NT2/D1 (cell line): ENCODE data around the gene TGFBR3.

Source experiments
- DNase-seq: peaks from one replicate; pipeline ENCODE4 v3.0.0-alpha.2; 2011; ENCODE audit warnings: low read depth, low spot score
- H3K27me3 ChIP-seq: 2 replicates; pipeline ENCODE4 v1.6.0; 2011; ENCODE audit warnings: mild to moderate bottlenecking; ENCODE audit not compliant: insufficient read length, insufficient read depth
- H3K36me3 ChIP-seq: 2 replicates; pipeline ENCODE4 v1.6.1; 2011; ENCODE audit warnings: mild to moderate bottlenecking, low read length, mixed read lengths; ENCODE audit not compliant: insufficient read depth, insufficient read length
- H3K4me1 ChIP-seq: 2 replicates; pipeline ENCODE4 v1.5.1; 2011; ENCODE audit not compliant: insufficient read depth, insufficient read length
- H3K4me3 ChIP-seq: 2 replicates; pipeline ENCODE4 v1.5.1; 2011; ENCODE audit warnings: low read depth; ENCODE audit not compliant: insufficient read length
- H3K9ac ChIP-seq: 2 replicates; pipeline ENCODE4 v1.6.0; 2011; ENCODE audit warnings: low read depth; ENCODE audit not compliant: insufficient read length
- H3K9me3 ChIP-seq: 2 replicates; pipeline ENCODE4 v1.5.1; 2011; ENCODE audit warnings: mild to moderate bottlenecking, low read length; ENCODE audit not compliant: insufficient read depth
- SUZ12 ChIP-seq: IDR thresholded peaks from 2 replicates; pipeline ENCODE4 v1.6.1; 2011; ENCODE audit not compliant: insufficient read length, insufficient read depth; ENCODE audit errors: extremely low read depth
- YY1 ChIP-seq: IDR thresholded peaks from 2 replicates; pipeline ENCODE4 v1.6.1; 2011; ENCODE audit not compliant: insufficient read length, insufficient read depth
- ZNF274 ChIP-seq: IDR thresholded peaks from 2 replicates; pipeline ENCODE4 v1.6.1; 2011; ENCODE audit warnings: mild to moderate bottlenecking, low read depth, low read length

TGFBR3 gene

GRCh38 chr1:91813813-91814212 lies 72.1 kb downstream of the TGFBR3 start:
- no peaks in the 10 kb centered on the region for H3K9me3 ChIP-seq

GRCh38 chr1:91811363-91812025 lies 74.5 kb downstream of the TGFBR3 start:
- TF ChIP-seq ZNF274 (no peak), YY1 (no peak), SUZ12 (no peak)
- H3K36me3 ChIP-seq = no peaks in the 10 kb centered on the region
- H3K9ac ChIP-seq = no peak overlapping the region
- no peak for DNase-seq
- H3K27me3 ChIP-seq = no peaks in the 10 kb centered on the region
- no peaks in the 10 kb centered on the region for H3K4me1 ChIP-seq
- no peaks in the 10 kb centered on the region for H3K9me3 ChIP-seq
- no peak overlapping the region for H3K4me3 ChIP-seq

More at GRCh38 chr1:91813813-91814212, 72.1 kb downstream of the TGFBR3 start:
- H3K9ac ChIP-seq = no peak overlapping the region
- DNase-seq = no peak
- H3K4me1 ChIP-seq = no peaks in the 10 kb centered on the region
- H3K36me3 ChIP-seq = no peaks in the 10 kb centered on the region
- H3K27me3 ChIP-seq = no peaks in the 10 kb centered on the region
- TF ChIP-seq SUZ12 (no peak), ZNF274 (no peak), YY1 (no peak)
- H3K4me3 ChIP-seq = no peak overlapping the region

- H3K4me1 ChIP-seq = no peaks in the 10 kb centered on the region
- H3K9ac ChIP-seq = no peak overlapping the region
- H3K27me3 ChIP-seq = no peaks in the 10 kb centered on the region
- H3K36me3 ChIP-seq = no peaks in the 10 kb centered on the region
- no peak for TF ChIP-seq SUZ12
- TF ChIP-seq YY1 = no peak
- TF ChIP-seq ZNF274 = no peak
- DNase-seq = no peak
- no peaks in the 10 kb centered on the region for H3K9me3 ChIP-seq
- H3K4me3 ChIP-seq = no peak overlapping the region
Observed at GRCh38 chr1:91809317-91809716, 76.6 kb downstream of the TGFBR3 start.

- TF ChIP-seq YY1 = no peak
- TF ChIP-seq ZNF274 = no peak
- no peak for TF ChIP-seq SUZ12
- Histone ChIP-seq H3K4me1 (no peaks in the 10 kb centered on the region), H3K9me3 (no peaks in the 10 kb centered on the region), H3K9ac (no peak overlapping the region), H3K36me3 (no peaks in the 10 kb centered on the region), H3K27me3 (no peaks in the 10 kb centered on the region), H3K4me3 (no peak overlapping the region)
- no peak for DNase-seq
Observed at GRCh38 chr1:91807921-91808620, 77.9 kb downstream of the TGFBR3 start.

GRCh38 chr1:91806769-91807700 lies 78.9 kb downstream of the TGFBR3 start:
- H3K36me3 ChIP-seq = no peaks in the 10 kb centered on the region
- TF ChIP-seq SUZ12 (no peak), ZNF274 (no peak), YY1 (no peak)
- H3K4me1 ChIP-seq = no peaks in the 10 kb centered on the region
- no peak overlapping the region for H3K9ac ChIP-seq
- no peaks in the 10 kb centered on the region for H3K27me3 ChIP-seq
- DNase-seq = no peak
- no peak overlapping the region for H3K4me3 ChIP-seq
- H3K9me3 ChIP-seq = no peaks in the 10 kb centered on the region

DNA sequence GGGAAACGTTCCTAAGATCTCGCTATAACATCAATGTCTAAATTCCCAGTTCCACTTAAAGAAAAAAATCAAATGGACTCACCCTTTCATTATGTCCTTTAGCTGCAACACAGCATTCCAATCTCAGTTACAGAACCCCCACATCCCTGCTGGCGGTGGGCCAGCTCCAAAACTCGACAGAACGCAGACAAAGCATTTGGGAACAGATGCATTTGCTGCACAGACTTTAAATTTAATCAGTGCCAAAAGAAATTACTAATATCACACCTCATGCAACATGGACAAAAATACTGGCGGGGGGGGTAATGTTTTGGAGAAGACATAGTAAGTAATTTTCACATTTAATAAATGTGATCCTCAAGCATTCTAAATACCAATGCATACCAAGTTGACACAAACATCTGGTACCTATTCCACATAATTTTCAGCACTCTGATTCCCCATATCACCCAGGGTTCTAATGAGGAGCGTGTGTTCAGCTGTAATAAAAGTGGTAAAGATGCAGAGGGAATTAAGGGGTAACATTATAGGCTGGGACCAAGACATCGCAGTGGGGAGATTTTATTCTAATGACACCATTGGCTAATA lies 79.7 kb downstream of the TGFBR3 start:
- no peaks in the 10 kb centered on the region for H3K36me3 ChIP-seq
- H3K4me3 ChIP-seq = no peak overlapping the region
- no peaks in the 10 kb centered on the region for H3K9me3 ChIP-seq
- H3K4me1 ChIP-seq = no peaks in the 10 kb centered on the region
- TF ChIP-seq ZNF274 (no peak), SUZ12 (no peak), YY1 (no peak)
- H3K27me3 ChIP-seq = no peaks in the 10 kb centered on the region
- no peak overlapping the region for H3K9ac ChIP-seq
- DNase-seq = no peak

DNA sequence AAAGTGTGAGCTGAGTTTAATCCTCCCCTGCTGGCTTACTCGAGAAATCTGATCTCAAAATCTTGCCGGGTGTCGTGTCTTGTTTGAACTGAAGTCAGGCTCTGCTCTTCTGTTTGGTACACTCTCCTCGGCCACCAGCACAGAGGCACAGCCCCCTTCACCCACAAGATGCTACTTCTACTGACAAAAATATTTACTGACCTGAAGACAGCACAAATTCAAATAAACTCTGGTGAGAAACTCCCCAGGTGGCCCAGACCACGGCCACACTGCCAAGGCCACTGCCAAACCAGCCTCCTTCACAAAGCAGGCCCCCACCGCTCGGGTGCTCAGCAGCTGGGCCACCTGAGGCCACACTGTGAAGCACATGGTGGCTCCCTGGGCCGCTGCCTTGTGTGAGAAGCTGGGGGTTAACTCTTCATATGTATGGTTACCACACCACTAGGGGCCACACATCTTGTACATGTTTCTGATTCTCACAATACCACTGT lies 80.6 kb downstream of the TGFBR3 start:
- no peaks in the 10 kb centered on the region for H3K9me3 ChIP-seq

More for the DNA sequence above, 80.6 kb downstream of the TGFBR3 start:
- Histone ChIP-seq H3K36me3 (no peaks in the 10 kb centered on the region), H3K27me3 (no peaks in the 10 kb centered on the region), H3K4me1 (no peaks in the 10 kb centered on the region), H3K4me3 (no peak overlapping the region), H3K9ac (no peak overlapping the region)
- no peak for DNase-seq
- no peak for TF ChIP-seq ZNF274
- TF ChIP-seq YY1 = no peak
- no peak for TF ChIP-seq SUZ12
